ENCODE data around the gene EFCAB7. TPM values are rescaled to one million over a fixed set of nuclear protein-coding genes. Genes with fewer than 3 reads are reported as not detected.

The EFCAB7 gene
- total and polyA plus RNA-seq, 2 of the 8 experiments (the other 6 are each of a cell fraction or from before 2014, with no cell fraction given) = 1.1 to 3.1 TPM

GRCh38 chr1:63516629-63517028 lies 6.7 kb upstream of the EFCAB7 start:
- no peak overlapping the region for H3K27ac ChIP-seq (ENCODE audit: low read depth, low read length)
- H2BK120ac ChIP-seq (replicated peaks; ENCODE audit: low read depth, low read length) = no peak overlapping the region
- ChIA-PET CTCF (ENCODE audit: partially characterized antibody) (interaction anchor here (0.7 kb wide), 1 partner anchor 22 kb away, joined by 3 read pairs; no protein-coding TSS in a partner anchor), POLR2A (ENCODE audit: partially characterized antibody) (no interaction called here)
- H3K9ac ChIP-seq (replicated peaks in 1 of 4; ENCODE audit: extremely low read depth in 1 of 4, low read depth in 3 of 4, low read length in 3 of 4) = no peak overlapping the region
- no peak overlapping the region for H3K18ac ChIP-seq (ENCODE audit: extremely low read depth, low read length)
- WGBS, 2 experiments (ENCODE audit: extremely low coverage in 1 of 2, insufficient coverage in 1 of 2, insufficient read length in 1 of 2, insufficient replicate concordance in 2 of 2, low coverage in 1 of 2, low lambda C conversion rate in 2 of 2, missing lambda C conversion rate in 1 of 2) = 93% methylated on average over 2 of the region's 2 CpGs; no CpG with 5 or more reads in 1 of the 2 experiments
- H3K4me3 ChIP-seq (ENCODE audit: extremely low read depth in 1 of 4, insufficient read depth in 2 of 4, low read depth in 3 of 4, low read length in 4 of 4) = no peak overlapping the region
- H3K4me2 ChIP-seq (ENCODE audit: insufficient read depth in 1 of 2, low read depth in 2 of 2, low read length in 2 of 2) = no peak overlapping the region
- no peaks in the 10 kb centered on the region for H3K4me1 ChIP-seq (replicated peaks in 1 of 4; ENCODE audit: control insufficient read depth in 3 of 4, insufficient read depth in 4 of 4, low read length in 3 of 4)
- H3K14ac ChIP-seq (ENCODE audit: insufficient read length) = no peak overlapping the region
- no peaks in the 10 kb centered on the region for H3K27me3 ChIP-seq (replicated peaks in 1 of 4; ENCODE audit: control insufficient read depth in 3 of 4, extremely low read depth in 1 of 4, insufficient read depth in 3 of 4, low read length in 3 of 4)
- DNase-seq (ENCODE audit: low read depth in 1 of 2, low spot score in 2 of 2) = no peak
- no peak overlapping the region for H2BK20ac ChIP-seq (ENCODE audit: low read length)
- H4K91ac ChIP-seq (replicated peaks; ENCODE audit: insufficient read length, low read length) = no peak overlapping the region
- H2BK15ac ChIP-seq (ENCODE audit: low read length) = no peak overlapping the region
- no peak overlapping the region for H4K8ac ChIP-seq (ENCODE audit: extremely low read depth, insufficient read depth, low read length)
- no peak overlapping the region for H3K23ac ChIP-seq (ENCODE audit: insufficient read length)
- no peak overlapping the region for H2AFZ ChIP-seq (ENCODE audit: low read length)
- H3K23me2 ChIP-seq (ENCODE audit: low read depth, low read length) = no peaks in the 10 kb centered on the region
- H2BK5ac ChIP-seq (ENCODE audit: low read depth, low read length) = no peak overlapping the region
- H3K9me3 ChIP-seq (ENCODE audit: insufficient read depth in 2 of 2, low read depth in 1 of 2, low read length in 1 of 2) = no peaks in the 10 kb centered on the region; a peak in 1 of 4 replicates
- H3K79me2 ChIP-seq (ENCODE audit: control insufficient read depth in 1 of 2, insufficient read depth in 2 of 2, low read length in 2 of 2) = peaks cover 0 to 14% of the 10 kb centered on the region in 2 experiments; a peak in 2 of 4 replicates
- no peak overlapping the region for H4K5ac ChIP-seq (ENCODE audit: insufficient read length, low read depth, low read length)
- no peak overlapping the region for H2AK5ac ChIP-seq (ENCODE audit: low read depth, low read length)
- no peak overlapping the region for H3K4ac ChIP-seq (replicated peaks; ENCODE audit: insufficient read length, low read depth, low read length)
- no peaks in the 10 kb centered on the region for H4K20me1 ChIP-seq (replicated peaks in 1 of 2; ENCODE audit: control insufficient read depth in 1 of 2, insufficient read depth in 2 of 2, low read length in 2 of 2)
- H2BK12ac ChIP-seq (ENCODE audit: low read depth, low read length) = no peak overlapping the region
- 0 out of 8 replicates have a peak, but pooled peaks cover 0 to 3% (median 0%) of the 10 kb centered on the region in 4 experiments for H3K36me3 ChIP-seq (ENCODE audit: control insufficient read depth in 2 of 4, insufficient read depth in 4 of 4, low read length in 3 of 4)
- peaks cover 2% of the 10 kb centered on the region; the same call in 1 of the 2 replicates for H3K79me1 ChIP-seq (ENCODE audit: low read depth, low read length)
- no peak for FAIRE-seq
- TF ChIP-seq RBBP5 (IDR thresholded peaks at IDR 0.05; ENCODE audit: borderline replicate concordance, low read depth, low read length) (no peak), SUZ12 (IDR thresholded peaks at IDR 0.05; ENCODE audit: low read length) (no peak), TAF7 (optimal IDR thresholded peaks at IDR 0.05; ENCODE audit: borderline replicate concordance, low read depth, low read length) (no peak), RFX5 (IDR thresholded peaks at IDR 0.05; ENCODE audit: borderline replicate concordance, low read depth, low read length) (no peak), E2F6 (IDR thresholded peaks at IDR 0.05) (no peak)
- H3K56ac ChIP-seq (replicated peaks; ENCODE audit: insufficient read length, low read depth, low read length) = no peak overlapping the region

All from H1 (cell line).